ENCODE data around the gene ROPN1.

DNA sequence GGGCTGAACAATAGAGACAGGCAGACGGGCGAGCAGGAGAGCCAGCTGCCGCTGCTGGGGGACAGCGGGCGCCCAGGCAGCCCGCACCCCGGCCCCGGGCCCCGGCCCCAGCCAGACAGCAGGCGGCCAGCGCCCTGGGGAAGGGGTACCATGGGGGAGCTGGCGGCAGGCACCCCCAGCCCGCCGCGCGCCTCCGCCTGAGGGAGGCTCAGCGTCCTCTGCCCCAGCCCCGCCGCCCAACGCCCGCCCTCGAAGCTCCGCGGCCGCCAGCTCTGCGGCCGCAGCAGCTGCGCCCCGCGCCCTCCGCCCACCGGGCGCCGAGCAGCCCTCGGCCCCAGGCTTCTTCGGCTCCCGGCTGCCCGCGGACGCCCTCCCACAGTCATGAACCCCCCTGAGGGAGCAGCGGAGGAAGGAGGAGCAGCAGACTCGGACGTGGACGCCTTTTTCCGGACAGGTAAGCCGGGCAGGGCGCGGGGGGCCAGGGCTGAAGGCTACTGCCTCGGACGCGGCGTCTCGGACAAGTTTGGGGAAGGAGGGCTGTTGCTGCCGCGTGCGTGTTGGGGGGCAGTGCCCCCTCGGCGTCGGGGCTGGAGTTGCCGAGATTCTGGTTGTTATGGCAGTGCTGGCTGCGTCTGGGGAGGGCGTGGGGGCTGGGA lies 41.6 kb upstream of the ROPN1 start, which contains the start of gene KALRN:
- TF ChIP-seq POU2F2 (IDR thresholded peaks at IDR 0.05; ENCODE audit: low read depth, low read length) (no peak), POLR2A (IDR thresholded peaks at IDR 0.05; ENCODE audit: low read depth, low read length) (no peak), TAF1 (IDR thresholded peaks at IDR 0.05; ENCODE audit: low read depth, low read length) (no peak), POLR2AphosphoS5 (IDR thresholded peaks at IDR 0.05; ENCODE audit: low read depth, low read length) (no peak)
